ENCODE data around the gene ZSCAN31. TPM values are rescaled to one million over a fixed set of nuclear protein-coding genes. Genes with fewer than 3 reads are reported as not detected.

ZSCAN31 gene
- polyA plus RNA-seq, 3 donors: 0.25 to 0.35 TPM; not detected in 1

- Histone ChIP-seq H3K4me3 (replicated peaks in 1 of 3; ENCODE audit: low read depth in 2 of 3, low read length in 3 of 3) (no peak overlapping the region), H2AFZ (ENCODE audit: insufficient read depth, low read depth, low read length, poor library complexity, severe bottlenecking) (peak overlapping the region; percentile 18), H3K79me2 (ENCODE audit: insufficient read depth, low read length) (peaks cover 18% of the 10 kb centered on the region), H3K9ac (ENCODE audit: insufficient read depth, low read length, poor library complexity, severe bottlenecking) (no peak overlapping the region), H3K36me3 (replicated peaks in 1 of 2; ENCODE audit: control insufficient read depth in 1 of 2, insufficient read depth in 2 of 2, low read length in 2 of 2) (no peaks in the 10 kb centered on the region), H3K9me3 (replicated peaks in 1 of 2; ENCODE audit: control insufficient read depth in 1 of 2, insufficient read depth in 1 of 2, low read length in 2 of 2) (no peaks in the 10 kb centered on the region), H3K4me1 (ENCODE audit: control insufficient read depth in 1 of 2, insufficient read depth in 2 of 2, low read length in 2 of 2) (peaks cover 18 to 20% of the 10 kb centered on the region in 2 donors), H3K27me3 (ENCODE audit: control insufficient read depth in 2 of 2, insufficient read depth in 2 of 2, low read length in 2 of 2) (no peaks in the 10 kb centered on the region), H3K27ac (ENCODE audit: low read depth in 1 of 2, low read length in 2 of 2) (no peak overlapping the region), H4K20me1 (ENCODE audit: insufficient read depth, low read length) (no peaks in the 10 kb centered on the region), H3K4me2 (replicated peaks; ENCODE audit: extremely low read depth, low read length, poor library complexity, severe bottlenecking) (no peak overlapping the region)
- no peak for TF ChIP-seq CTCF (IDR thresholded peaks at IDR 0.05)
- H3K9me3 Mint-ChIP-seq: no peaks in the 10 kb centered on the region
- H3K4me1 Mint-ChIP-seq: peaks cover 23% of the 10 kb centered on the region
- peaks cover 7 to 16% of the 10 kb centered on the region in 2 donors for H3K36me3 Mint-ChIP-seq
- WGBS (ENCODE audit: insufficient coverage): no CpG with 5 or more reads among the region's 6 CpGs
- peak; percentile 10 to 35 (median 21) for DNase-seq
- no peak overlapping the region for H3K27ac Mint-ChIP-seq
- H3K27me3 Mint-ChIP-seq (ENCODE audit: low read depth in 3 of 3): peaks cover 0 to 1% (median 0%) of the 10 kb centered on the region in 3 donors
- intact Hi-C loops (cut with micrococcal nuclease): loop anchor here in 1 of 2 donors (10.0 kb wide), 1 partner anchor 212 kb away; the partner anchor contains the start of gene ZKSCAN8
- H3K4me3 Mint-ChIP-seq: peak overlapping the region in 1 of 2 donors; percentile 60
Observed at GRCh38 chr6:28357036-28357435, 21.1 kb upstream of the ZSCAN31 start.

- no peaks in the 10 kb centered on the region for H3K36me3 ChIP-seq (replicated peaks in 1 of 2; ENCODE audit: control insufficient read depth in 1 of 2, insufficient read depth in 2 of 2, low read length in 2 of 2)
- no peak overlapping the region for H3K9ac ChIP-seq (ENCODE audit: insufficient read depth, low read length, poor library complexity, severe bottlenecking)
- no peaks in the 10 kb centered on the region for H4K20me1 ChIP-seq (ENCODE audit: insufficient read depth, low read length)
- intact Hi-C loops (cut with micrococcal nuclease): loop anchor here in 1 of 2 donors (10.0 kb wide), 1 partner anchor 212 kb away; the partner anchor contains the start of gene ZKSCAN8
- no peak for TF ChIP-seq CTCF (IDR thresholded peaks at IDR 0.05)
- Mint-ChIP-seq H3K36me3 (peaks cover 5 to 12% of the 10 kb centered on the region in 2 donors), H3K9me3 (no peaks in the 10 kb centered on the region), H3K27me3 (ENCODE audit: low read depth in 3 of 3) (peaks cover 0 to 1% (median 0%) of the 10 kb centered on the region in 3 donors), H3K4me1 (peaks cover 23% of the 10 kb centered on the region), H3K4me3 (peak overlapping the region in 1 of 2 donors; percentile 60), H3K27ac (peak overlapping the region in 3 of 7 donors; percentile 40 to 42 (median 41))
- peak overlapping the region in 1 of 2 donors; percentile 92 for H3K27ac ChIP-seq (ENCODE audit: low read depth in 1 of 2, low read length in 2 of 2)
- peaks cover 22% of the 10 kb centered on the region for H3K79me2 ChIP-seq (ENCODE audit: insufficient read depth, low read length)
- H3K4me3 ChIP-seq (replicated peaks in 1 of 3; ENCODE audit: low read depth in 2 of 3, low read length in 3 of 3): no peak overlapping the region
- no peaks in the 10 kb centered on the region for H3K27me3 ChIP-seq (ENCODE audit: control insufficient read depth in 2 of 2, insufficient read depth in 2 of 2, low read length in 2 of 2)
- DNase-seq: no peak
- H3K4me2 ChIP-seq (replicated peaks; ENCODE audit: extremely low read depth, low read length, poor library complexity, severe bottlenecking): peak overlapping the region; percentile 88
- H3K9me3 ChIP-seq (replicated peaks in 1 of 2; ENCODE audit: control insufficient read depth in 1 of 2, insufficient read depth in 1 of 2, low read length in 2 of 2): no peaks in the 10 kb centered on the region
- peaks cover 18 to 20% of the 10 kb centered on the region in 2 donors for H3K4me1 ChIP-seq (ENCODE audit: control insufficient read depth in 1 of 2, insufficient read depth in 2 of 2, low read length in 2 of 2)
- 36% methylated on average over 3 of the region's 7 CpGs for WGBS (ENCODE audit: insufficient coverage)
- H2AFZ ChIP-seq (ENCODE audit: insufficient read depth, low read depth, low read length, poor library complexity, severe bottlenecking): no peak overlapping the region
Observed at GRCh38 chr6:28356666-28357020, 20.7 kb upstream of the ZSCAN31 start.
